ENCODE results near the gene COL23A1. TPM values are rescaled to one million over a fixed set of nuclear protein-coding genes. Genes with fewer than 3 reads are reported as not detected.

COL23A1 gene
- total RNA-seq, 1 experiment from 2014 or later, result 15.0 TPM

GRCh38 chr5:178439493-178440180, 150.6 kb downstream of the COL23A1 start:
- H3K4me3 Mint-ChIP-seq, result no peak overlapping the region
- peaks cover 10% of the 10 kb centered on the region; the same call in 1 of the 2 replicates for H3K4me1 Mint-ChIP-seq
- ChIA-PET CTCF (no interaction called here), POLR2A (no interaction called here)
- no peaks in the 10 kb centered on the region for H3K9me3 Mint-ChIP-seq
- ATAC-seq (no peak), DNase-seq (ENCODE audit: low spot score) (no peak)
- H3K27ac Mint-ChIP-seq, result no peak overlapping the region
- no peak for TF ChIP-seq ZBTB43 (CRISPR knock-in tag; IDR thresholded peaks at IDR 0.05)
- no peak for TF ChIP-seq CBFB (CRISPR knock-in tag; IDR thresholded peaks at IDR 0.05; ENCODE audit: low read depth)
- no peak for TF ChIP-seq ETV6 (CRISPR knock-in tag; IDR thresholded peaks at IDR 0.05)
- no peak for TF ChIP-seq ZNF121 (CRISPR knock-in tag; IDR thresholded peaks at IDR 0.05)
- no peak for TF ChIP-seq FOXJ3 (CRISPR knock-in tag; IDR thresholded peaks at IDR 0.05; ENCODE audit: borderline replicate concordance)
- no peak for TF ChIP-seq ATF3 (CRISPR knock-in tag; conservative IDR thresholded peaks at IDR 0.05)
- no peak for TF ChIP-seq PRRX2 (CRISPR knock-in tag; IDR thresholded peaks at IDR 0.05)
- no peak for TF ChIP-seq ATF6 (CRISPR knock-in tag; IDR thresholded peaks at IDR 0.05)
- TF ChIP-seq MXD4 (CRISPR knock-in tag; IDR thresholded peaks at IDR 0.05; ENCODE audit: borderline replicate concordance), result no peak
- no peak for TF ChIP-seq KAT7 (CRISPR knock-in tag; IDR thresholded peaks at IDR 0.05; ENCODE audit: borderline replicate concordance)
- TF ChIP-seq NFYB (CRISPR knock-in tag; conservative IDR thresholded peaks at IDR 0.05; ENCODE audit: low read depth), result no peak
- TF ChIP-seq GABPB1 (CRISPR knock-in tag; IDR thresholded peaks at IDR 0.05), result no peak
- TF ChIP-seq JAZF1 (CRISPR knock-in tag; IDR thresholded peaks at IDR 0.05), result no peak
- no peak for TF ChIP-seq ZNF416 (CRISPR knock-in tag; IDR thresholded peaks at IDR 0.05)
- no peak for TF ChIP-seq SMAD4 (CRISPR knock-in tag; IDR thresholded peaks at IDR 0.05)
- TF ChIP-seq AR (CRISPR knock-in tag; IDR thresholded peaks at IDR 0.05), result no peak
- no peak for TF ChIP-seq ERG (CRISPR knock-in tag; IDR thresholded peaks at IDR 0.05)
- no peaks in the 10 kb centered on the region for H3K27me3 Mint-ChIP-seq (ENCODE audit: low read depth)
- no peaks in the 10 kb centered on the region for H3K36me3 Mint-ChIP-seq

- H3K4me3 Mint-ChIP-seq, result no peak overlapping the region
- DNase-seq (ENCODE audit: low spot score), result no peak
- peaks cover 10% of the 10 kb centered on the region; the same call in 1 of the 2 replicates for H3K4me1 Mint-ChIP-seq
- no peaks in the 10 kb centered on the region for H3K36me3 Mint-ChIP-seq
- ChIA-PET POLR2A (interaction anchor here (0.5 kb wide), 1 partner anchor 1072 kb away, joined by 5 read pairs; no protein-coding TSS in a partner anchor), CTCF (interaction anchor here (1.5 kb wide), 1 partner anchor 22 kb away, joined by 5 read pairs; no protein-coding TSS in a partner anchor)
- H3K27ac Mint-ChIP-seq, result no peak overlapping the region
- ATAC-seq, result no peak
- H3K27me3 Mint-ChIP-seq (ENCODE audit: low read depth), result no peaks in the 10 kb centered on the region
- H3K9me3 Mint-ChIP-seq, result no peaks in the 10 kb centered on the region
- no peak for TF ChIP-seq FOXP1 (CRISPR knock-in tag; IDR thresholded peaks at IDR 0.05; ENCODE audit: borderline replicate concordance)
- no peak for TF ChIP-seq ZNF138 (CRISPR knock-in tag; conservative IDR thresholded peaks at IDR 0.05)
- no peak for TF ChIP-seq CREB1 (CRISPR knock-in tag; IDR thresholded peaks at IDR 0.05)
- TF ChIP-seq GABPB1 (CRISPR knock-in tag; IDR thresholded peaks at IDR 0.05), result no peak
- no peak for TF ChIP-seq TEAD1 (CRISPR knock-in tag; IDR thresholded peaks at IDR 0.05)
- no peak for TF ChIP-seq ATF2 (CRISPR knock-in tag; IDR thresholded peaks at IDR 0.05; ENCODE audit: borderline replicate concordance, low read depth)
- no peak for TF ChIP-seq ZNF423 (CRISPR knock-in tag; IDR thresholded peaks at IDR 0.05)
- no peak for TF ChIP-seq ERG (CRISPR knock-in tag; IDR thresholded peaks at IDR 0.05)
- TF ChIP-seq IRF1 (CRISPR knock-in tag; IDR thresholded peaks at IDR 0.05), result no peak
Observed at GRCh38 chr5:178438796-178439195, 151.4 kb downstream of the COL23A1 start.
